ENCODE results near the gene RPL22. TPM values are rescaled to one million over a fixed set of nuclear protein-coding genes. Genes with fewer than 3 reads are reported as not detected.

Gene RPL22
- total RNA-seq, 2 donors from 2014 or later, result 121 to 213 TPM

DNA sequence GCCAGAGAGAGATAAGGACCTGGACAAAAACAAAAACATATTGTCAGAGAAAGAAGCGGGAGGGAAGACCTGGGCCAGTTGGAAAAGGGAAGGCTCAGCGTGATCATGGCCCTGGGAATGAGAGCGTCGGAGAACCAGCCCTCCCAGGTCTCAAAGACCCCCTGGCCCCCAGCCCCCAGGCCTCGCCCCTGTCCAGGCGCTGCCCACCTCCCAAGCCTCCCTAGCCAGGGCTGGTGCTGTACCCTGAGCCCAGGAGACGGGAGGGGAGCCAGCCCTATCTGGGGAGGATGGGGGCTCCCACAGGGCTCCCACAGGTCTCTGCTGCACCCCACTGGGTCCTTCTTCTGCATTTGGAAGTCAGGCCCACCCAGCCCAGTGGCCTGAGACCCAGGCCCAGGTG lies 34.4 kb downstream of the RPL22 start:
- WGBS, result 69% methylated on average over 7 of the region's 7 CpGs
- no peak for DNase-seq (ENCODE audit: low spot score)
- H3K27me3 ChIP-seq (replicated peaks; ENCODE audit: insufficient read depth), result peaks cover 8% of the 10 kb centered on the region
- no peaks in the 10 kb centered on the region for H3K36me3 ChIP-seq
- H3K4me1 ChIP-seq (replicated peaks), result no peaks in the 10 kb centered on the region
- no peak overlapping the region for H3K4me3 ChIP-seq
- TF ChIP-seq, protein P1, sequence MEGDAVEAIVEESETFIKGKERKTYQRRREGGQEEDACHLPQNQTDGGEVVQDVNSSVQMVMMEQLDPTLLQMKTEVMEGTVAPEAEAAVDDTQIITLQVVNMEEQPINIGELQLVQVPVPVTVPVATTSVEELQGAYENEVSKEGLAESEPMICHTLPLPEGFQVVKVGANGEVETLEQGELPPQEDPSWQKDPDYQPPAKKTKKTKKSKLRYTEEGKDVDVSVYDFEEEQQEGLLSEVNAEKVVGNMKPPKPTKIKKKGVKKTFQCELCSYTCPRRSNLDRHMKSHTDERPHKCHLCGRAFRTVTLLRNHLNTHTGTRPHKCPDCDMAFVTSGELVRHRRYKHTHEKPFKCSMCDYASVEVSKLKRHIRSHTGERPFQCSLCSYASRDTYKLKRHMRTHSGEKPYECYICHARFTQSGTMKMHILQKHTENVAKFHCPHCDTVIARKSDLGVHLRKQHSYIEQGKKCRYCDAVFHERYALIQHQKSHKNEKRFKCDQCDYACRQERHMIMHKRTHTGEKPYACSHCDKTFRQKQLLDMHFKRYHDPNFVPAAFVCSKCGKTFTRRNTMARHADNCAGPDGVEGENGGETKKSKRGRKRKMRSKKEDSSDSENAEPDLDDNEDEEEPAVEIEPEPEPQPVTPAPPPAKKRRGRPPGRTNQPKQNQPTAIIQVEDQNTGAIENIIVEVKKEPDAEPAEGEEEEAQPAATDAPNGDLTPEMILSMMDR (IDR thresholded peaks at IDR 0.05), result no peak
- TF ChIP-seq POLR2AphosphoS5 (IDR thresholded peaks at IDR 0.05), result no peak
- no peak for TF ChIP-seq POLR2A (IDR thresholded peaks at IDR 0.05)
- no peaks in the 10 kb centered on the region for H3K9me3 ChIP-seq
- no peak overlapping the region for H3K27ac ChIP-seq
- intact Hi-C loops (cut with DNase I), result no loop called here

DNA sequence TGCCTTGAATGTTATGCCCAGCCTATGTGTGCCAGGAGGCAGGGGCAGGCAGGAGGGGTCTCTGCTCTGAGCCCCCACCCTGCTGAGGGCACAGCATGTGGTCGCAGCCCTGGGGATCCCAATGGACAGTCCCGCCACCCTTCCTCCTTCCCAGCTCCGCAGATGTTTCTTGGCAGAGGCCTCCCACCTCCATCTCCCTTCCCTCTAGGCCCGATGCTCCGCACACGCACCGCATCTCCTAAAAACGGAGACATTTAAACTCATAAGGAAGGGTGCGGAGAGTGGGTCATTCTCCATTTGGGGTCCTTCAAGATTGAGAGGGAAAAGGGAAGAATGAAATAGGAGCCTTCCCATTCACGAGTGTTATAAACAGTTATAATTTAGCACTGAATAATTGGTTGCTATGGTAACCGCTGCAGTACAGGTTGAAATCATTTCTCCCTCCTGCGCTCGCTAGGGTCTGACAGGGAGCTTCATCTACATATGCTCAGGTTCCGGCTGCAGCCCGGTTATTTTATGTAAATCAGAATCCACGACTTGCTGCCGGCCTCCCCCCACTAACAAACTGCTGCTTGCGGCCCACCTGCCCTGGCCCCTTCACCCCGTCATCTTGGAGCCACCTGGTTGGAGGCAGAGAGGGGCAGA lies 35.3 kb downstream of the RPL22 start:
- H3K36me3 ChIP-seq, result no peaks in the 10 kb centered on the region
- H3K27me3 ChIP-seq (replicated peaks; ENCODE audit: insufficient read depth), result peaks cover 7% of the 10 kb centered on the region
- WGBS, result 63% methylated on average over 19 of the region's 19 CpGs
- H3K9me3 ChIP-seq, result no peaks in the 10 kb centered on the region
- no peak overlapping the region for H3K4me3 ChIP-seq
- TF ChIP-seq POLR2A (IDR thresholded peaks at IDR 0.05) (no peak), POLR2AphosphoS5 (IDR thresholded peaks at IDR 0.05) (no peak)
- TF ChIP-seq, protein P1 (IDR thresholded peaks at IDR 0.05), result no peak
- H3K4me1 ChIP-seq (replicated peaks), result no peaks in the 10 kb centered on the region
- no peak overlapping the region for H3K27ac ChIP-seq
- intact Hi-C loops (cut with DNase I), result no loop called here
- DNase-seq (ENCODE audit: low spot score), result no peak

DNA sequence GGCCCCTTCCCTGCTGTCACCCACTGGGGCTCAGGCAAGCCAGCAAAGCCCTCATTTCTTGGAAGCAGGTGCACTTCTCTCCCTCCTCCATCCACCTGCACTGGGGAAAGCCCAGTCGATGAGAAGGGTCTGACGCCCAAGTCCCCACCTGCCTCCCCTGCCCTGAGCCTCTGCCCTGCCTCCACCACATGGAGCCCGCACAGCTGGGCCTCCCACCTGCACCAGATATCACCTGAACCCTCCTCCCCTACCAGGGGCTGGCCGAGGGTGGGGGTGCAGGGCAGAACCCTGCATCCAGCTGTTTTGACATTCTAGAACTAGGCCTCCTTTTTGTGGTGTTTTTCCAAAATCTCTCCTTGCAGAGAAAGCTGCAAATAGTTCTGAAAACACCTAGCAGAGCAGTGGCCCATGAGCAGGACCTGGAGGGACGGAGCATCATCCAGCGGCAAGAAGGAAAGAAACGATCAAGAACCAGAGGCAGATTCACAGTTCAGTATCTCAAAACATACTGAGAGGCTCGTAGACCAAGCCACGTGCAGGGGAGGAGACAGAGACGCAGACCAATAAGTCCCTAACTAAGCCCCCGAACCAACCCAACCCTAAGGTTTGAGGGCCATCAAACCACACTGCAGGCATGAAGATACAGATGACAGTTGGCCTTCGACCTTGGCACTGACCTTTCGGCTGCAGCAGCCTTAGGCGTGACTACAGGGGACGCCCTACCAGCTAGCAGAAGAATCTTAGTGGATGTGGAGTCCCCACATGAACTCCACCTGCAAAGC lies 36.0 kb downstream of the RPL22 start:
- Histone ChIP-seq H3K36me3 (no peaks in the 10 kb centered on the region), H3K4me1 (replicated peaks) (no peaks in the 10 kb centered on the region), H3K27ac (no peak overlapping the region), H3K9me3 (no peaks in the 10 kb centered on the region), H3K4me3 (no peak overlapping the region), H3K27me3 (replicated peaks; ENCODE audit: insufficient read depth) (peaks cover 7% of the 10 kb centered on the region)
- no peak for DNase-seq (ENCODE audit: low spot score)
- 90% methylated on average over 15 of the region's 15 CpGs for WGBS
- TF ChIP-seq, protein P1 (IDR thresholded peaks at IDR 0.05), result no peak
- TF ChIP-seq POLR2AphosphoS5 (IDR thresholded peaks at IDR 0.05) (no peak), POLR2A (IDR thresholded peaks at IDR 0.05) (no peak)
- intact Hi-C loops (cut with DNase I), result no loop called here

DNA sequence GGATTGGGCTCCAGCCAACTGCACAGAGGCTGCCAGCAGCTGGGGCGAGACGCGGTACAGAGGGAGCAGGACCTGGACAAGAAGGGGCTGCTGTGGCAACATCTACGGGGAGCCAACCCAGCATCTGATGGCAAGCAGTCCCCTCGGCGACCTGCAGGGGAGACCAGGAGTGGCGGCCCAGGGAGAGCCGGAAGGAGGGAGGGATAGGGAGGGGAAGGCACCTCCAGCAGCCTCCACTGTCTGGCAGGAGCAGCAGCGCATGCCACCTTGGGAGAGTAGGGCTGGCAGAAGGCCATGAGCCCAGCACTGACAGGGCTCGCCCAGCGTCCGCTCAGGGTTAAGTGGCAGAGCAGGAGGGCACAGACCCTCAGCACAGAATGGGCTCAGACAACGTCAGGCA lies 36.6 kb downstream of the RPL22 start:
- no peak for DNase-seq (ENCODE audit: low spot score)
- peaks cover 7% of the 10 kb centered on the region for H3K27me3 ChIP-seq (replicated peaks; ENCODE audit: insufficient read depth)

More for the DNA sequence above, 36.6 kb downstream of the RPL22 start:
- intact Hi-C loops (cut with DNase I), result no loop called here
- peaks cover 3% of the 10 kb centered on the region for H3K4me1 ChIP-seq (replicated peaks)
- H3K36me3 ChIP-seq, result no peaks in the 10 kb centered on the region
- WGBS, result 42% methylated on average over 13 of the region's 13 CpGs
- H3K27ac ChIP-seq, result no peak overlapping the region
- TF ChIP-seq, protein P1 (IDR thresholded peaks at IDR 0.05), result no peak
- TF ChIP-seq POLR2AphosphoS5 (IDR thresholded peaks at IDR 0.05) (no peak), POLR2A (IDR thresholded peaks at IDR 0.05) (no peak)
- H3K9me3 ChIP-seq, result no peaks in the 10 kb centered on the region
- no peak overlapping the region for H3K4me3 ChIP-seq

Measured in prostate gland (tissue), 2 donors.